Mesenchymal stem cell (in vitro differentiated cells and primary cell): ENCODE results near the gene PDZD2.
"Not testable (repeated sequence)": the region's sequence is repeated elsewhere in the genome, so short reads cannot be mapped to it uniquely, and the experiment has no call there.

Experiments
- DNase-seq: peaks from one replicate; pipeline ENCODE4 v3.0.0-alpha.2; 2013
- H2AFZ ChIP-seq: one replicate; pipeline ENCODE4 v1.6.1; 2013; ENCODE audit warnings: low read depth, mild to moderate bottlenecking, control low read depth, inconsistent platforms, low read length, moderate library complexity
- H2AK5ac ChIP-seq: 2 replicates; pipeline ENCODE4 v1.6.1; 2013; ENCODE audit warnings: low read length, moderate library complexity, mild to moderate bottlenecking, inconsistent platforms; ENCODE audit not compliant: severe bottlenecking
- H2BK120ac ChIP-seq: one replicate; pipeline ENCODE4 v1.6.1; 2013; ENCODE audit warnings: low read depth, mild to moderate bottlenecking, inconsistent platforms, low read length, moderate library complexity
- H2BK12ac ChIP-seq, 2 experiments: one replicate each; pipeline ENCODE4 v1.6.1; 2013; ENCODE audit warnings: inconsistent platforms in 2 of 2, low read length in 2 of 2, mild to moderate bottlenecking in 2 of 2, moderate library complexity in 2 of 2, control low read depth in 1 of 2
- H2BK15ac ChIP-seq: one replicate; pipeline ENCODE4 v1.6.1; 2013; ENCODE audit warnings: mild to moderate bottlenecking, low read depth, inconsistent platforms; ENCODE audit not compliant: poor library complexity, severe bottlenecking
- H2BK5ac ChIP-seq: 2 replicates; pipeline ENCODE4 v1.6.1; 2013; ENCODE audit warnings: low read depth, mild to moderate bottlenecking, low read length, control low read depth, inconsistent platforms; ENCODE audit not compliant: poor library complexity, severe bottlenecking
- H3K14ac ChIP-seq, 2 experiments: one replicate each; pipeline ENCODE4 v1.6.1; 2013; ENCODE audit warnings: inconsistent platforms in 2 of 2, low read length in 2 of 2, control low read depth in 1 of 2, mild to moderate bottlenecking in 1 of 2, moderate library complexity in 1 of 2
- H3K18ac ChIP-seq, 2 experiments: one replicate each; pipeline ENCODE4 v1.6.1; 2013; ENCODE audit warnings: inconsistent platforms in 2 of 2, low read length in 2 of 2, control low read depth in 1 of 2, low read depth in 1 of 2, mild to moderate bottlenecking in 1 of 2
- H3K23ac ChIP-seq, 2 experiments: one replicate each; pipeline ENCODE4 v1.6.1; 2013; ENCODE audit warnings: inconsistent platforms in 2 of 2, low read length in 2 of 2, mild to moderate bottlenecking in 2 of 2, moderate library complexity in 2 of 2, control low read depth in 1 of 2
- H3K27ac ChIP-seq: 2 replicates; pipeline ENCODE4 v1.5.1; 2013; ENCODE audit warnings: mild to moderate bottlenecking, moderate library complexity, low read length, control low read depth, inconsistent platforms; ENCODE audit not compliant: poor library complexity, severe bottlenecking
- H3K27me3 ChIP-seq, 2 experiments: 2 replicates each; pipeline versions ENCODE4 v1.6.1 to v1.7.0; 2013; ENCODE audit warnings: low read length in 2 of 2, mild to moderate bottlenecking in 2 of 2, moderate library complexity in 2 of 2, control low read depth in 1 of 2, inconsistent platforms in 1 of 2; ENCODE audit not compliant: control insufficient read depth in 1 of 2, insufficient read depth in 1 of 2
- H3K36me3 ChIP-seq, 2 experiments: 2 replicates each; pipeline versions ENCODE4 v1.6.1 to v1.7.0; 2013; ENCODE audit warnings: low read length in 2 of 2, control low read depth in 1 of 2, inconsistent platforms in 1 of 2, low read depth in 1 of 2, mild to moderate bottlenecking in 1 of 2; ENCODE audit not compliant: insufficient read depth in 2 of 2, control insufficient read depth in 1 of 2
- H3K4ac ChIP-seq, 2 experiments: one replicate each; pipeline ENCODE4 v1.6.1; 2013; ENCODE audit warnings: inconsistent platforms in 2 of 2, low read length in 2 of 2, mild to moderate bottlenecking in 2 of 2, moderate library complexity in 2 of 2, control low read depth in 1 of 2, low read depth in 1 of 2
- H3K4me1 ChIP-seq: 2 replicates; pipeline ENCODE4 v1.6.1; 2013; ENCODE audit warnings: low read depth, low read length, control low read depth; ENCODE audit not compliant: control insufficient read depth, insufficient read depth
- H3K4me2 ChIP-seq: 2 replicates; pipeline ENCODE4 v1.6.1; 2013; ENCODE audit warnings: low read length, mild to moderate bottlenecking, inconsistent platforms; ENCODE audit not compliant: poor library complexity, severe bottlenecking
- H3K4me3 ChIP-seq, 2 experiments: 2 replicates each; pipeline versions ENCODE4 v1.5.1 to v1.7.0; 2013; ENCODE audit warnings: low read length in 2 of 2, mild to moderate bottlenecking in 2 of 2, control low read depth in 1 of 2, low read depth in 1 of 2; ENCODE audit not compliant: insufficient read depth in 1 of 2
- H3K79me1 ChIP-seq: replicated peaks from 2 replicates; pipeline ENCODE4 v1.6.1; 2013; ENCODE audit warnings: mild to moderate bottlenecking, control low read depth, low read length, inconsistent platforms; ENCODE audit not compliant: poor library complexity, severe bottlenecking
- H3K9ac ChIP-seq: 2 replicates; pipeline ENCODE4 v1.7.0; 2013; ENCODE audit warnings: mild to moderate bottlenecking, low read length, moderate library complexity
- H3K9me3 ChIP-seq: 2 replicates; pipeline ENCODE4 v1.7.0; 2013; ENCODE audit warnings: mild to moderate bottlenecking, low read length; ENCODE audit not compliant: control insufficient read depth
- H4K8ac ChIP-seq: one replicate; pipeline ENCODE4 v1.6.1; 2013; ENCODE audit warnings: inconsistent platforms, mild to moderate bottlenecking, low read length, moderate library complexity
- H4K91ac ChIP-seq: one replicate; pipeline ENCODE4 v1.6.1; 2013; ENCODE audit warnings: mild to moderate bottlenecking, low read length, inconsistent platforms
- WGBS: methylation state at CpG from one replicate; pipeline ENCODE4 v1.1.7; 2013; ENCODE audit warnings: mixed read lengths; 5-methylcytosine and 5-hydroxymethylcytosine counted together

PDZD2 gene

GRCh38 chr5:31776294-31776693, 137.4 kb downstream of the PDZD2 start:
- not testable (repeated sequence) for H4K8ac ChIP-seq, H2BK120ac ChIP-seq, H3K23ac ChIP-seq, H2BK12ac ChIP-seq, H3K9ac ChIP-seq, H3K4me2 ChIP-seq, H2AFZ ChIP-seq, H3K36me3 ChIP-seq, H3K14ac ChIP-seq, H3K4me1 ChIP-seq, H4K91ac ChIP-seq, H2BK5ac ChIP-seq, H3K27ac ChIP-seq, H3K4ac ChIP-seq, H3K9me3 ChIP-seq, H3K79me1 ChIP-seq, H3K18ac ChIP-seq, H3K4me3 ChIP-seq, DNase-seq, H2BK15ac ChIP-seq, H2AK5ac ChIP-seq
- WGBS = no CpG with 5 or more reads among the region's 6 CpGs
- peaks cover 0 to 13% of the 10 kb centered on the region in 2 experiments for H3K27me3 ChIP-seq

GRCh38 chr5:31776976-31777651, 138.2 kb downstream of the PDZD2 start:
- H3K4ac ChIP-seq = no peak overlapping the region
- no peak overlapping the region for H3K4me3 ChIP-seq
- H3K9ac ChIP-seq = no peak overlapping the region
- H3K27ac ChIP-seq = no peak overlapping the region
- H2BK120ac ChIP-seq = no peak overlapping the region
- no peak overlapping the region for H2AFZ ChIP-seq
- H2BK12ac ChIP-seq = no peak overlapping the region
- H3K23ac ChIP-seq = no peak overlapping the region
- no peak overlapping the region for H4K91ac ChIP-seq
- H3K14ac ChIP-seq = no peak overlapping the region
- no peaks in the 10 kb centered on the region for H3K9me3 ChIP-seq
- H3K18ac ChIP-seq = no peak overlapping the region
- no peak overlapping the region for H2BK5ac ChIP-seq
- H2BK15ac ChIP-seq = no peak overlapping the region
- DNase-seq = no peak
- no peak overlapping the region for H2AK5ac ChIP-seq
- H3K4me2 ChIP-seq = no peak overlapping the region
- whole genome bisulfite sequencing = 90% methylated on average over 38 of the region's 41 CpGs
- H4K8ac ChIP-seq = no peak overlapping the region
- H3K27me3 ChIP-seq = peaks cover 0 to 13% of the 10 kb centered on the region in 2 experiments
- no peaks in the 10 kb centered on the region for H3K36me3 ChIP-seq
- H3K79me1 ChIP-seq = no peaks in the 10 kb centered on the region
- H3K4me1 ChIP-seq = no peaks in the 10 kb centered on the region

- H3K79me1 ChIP-seq = no peaks in the 10 kb centered on the region
- WGBS = 76% methylated on average over 4 of the region's 5 CpGs
- H2BK120ac ChIP-seq = no peak overlapping the region
Observed at GRCh38 chr5:31781772-31782171, 142.8 kb downstream of the PDZD2 start.

GRCh38 chr5:31783086-31783645, 144.2 kb downstream of the PDZD2 start:
- Histone ChIP-seq H2BK5ac (no peak overlapping the region), H3K27me3 (peaks cover 0 to 19% of the 10 kb centered on the region in 2 experiments), H4K8ac (no peak overlapping the region), H3K18ac (no peak overlapping the region), H3K4me1 (no peaks in the 10 kb centered on the region), H3K4me3 (no peak overlapping the region), H2BK15ac (no peak overlapping the region), H3K14ac (no peak overlapping the region), H3K27ac (no peak overlapping the region), H3K36me3 (no peaks in the 10 kb centered on the region), H3K9me3 (no peaks in the 10 kb centered on the region), H2AFZ (no peak overlapping the region), H3K9ac (no peak overlapping the region), H2AK5ac (no peak overlapping the region), H2BK12ac (no peak overlapping the region), H3K23ac (no peak overlapping the region), H3K4me2 (no peak overlapping the region), H4K91ac (no peak overlapping the region), H3K4ac (no peak overlapping the region), H3K79me1 (no peaks in the 10 kb centered on the region), H2BK120ac (no peak overlapping the region)
- no peak for DNase-seq
- WGBS = 93% methylated on average over 10 of the region's 10 CpGs

More at GRCh38 chr5:31781772-31782171, 142.8 kb downstream of the PDZD2 start:
- H2BK15ac ChIP-seq = no peak overlapping the region
- H3K36me3 ChIP-seq = no peaks in the 10 kb centered on the region
- peak overlapping the region in 1 of 2 experiments; percentile 83 for H3K14ac ChIP-seq
- no peak overlapping the region for H3K27ac ChIP-seq
- H4K91ac ChIP-seq = no peak overlapping the region
- no peak overlapping the region for H3K23ac ChIP-seq
- H2BK12ac ChIP-seq = no peak overlapping the region
- H3K4me3 ChIP-seq = no peak overlapping the region
- no peaks in the 10 kb centered on the region for H3K9me3 ChIP-seq
- no peak overlapping the region for H3K4me2 ChIP-seq
- no peak overlapping the region for H2BK5ac ChIP-seq
- H3K27me3 ChIP-seq = peaks cover 0 to 19% of the 10 kb centered on the region in 2 experiments
- no peak overlapping the region for H3K18ac ChIP-seq
- no peaks in the 10 kb centered on the region for H3K4me1 ChIP-seq
- no peak overlapping the region for H2AFZ ChIP-seq
- H2AK5ac ChIP-seq = no peak overlapping the region
- DNase-seq = no peak
- no peak overlapping the region for H4K8ac ChIP-seq
- no peak overlapping the region for H3K4ac ChIP-seq
- no peak overlapping the region for H3K9ac ChIP-seq
